PC-3 (cell line): ENCODE results near the gene PLXND1. TPM values are rescaled to one million over a fixed set of nuclear protein-coding genes. Genes with fewer than 3 reads are reported as not detected.

ENCODE experiments used
- ATAC-seq: fragments of 200-7000 bp; cut with Tn5 transposase; 2 replicates; pipeline ENCODE4 v1.9.1; 2020; ENCODE audit warnings: mild to moderate bottlenecking, moderate library complexity
- BruUV-seq: library from RNA; stranded (reverse); fragments of 400-500 nt; replicated peaks from 2 replicates; lab custom pipeline; 2021; lab: Mats Ljungman, UMichigan
- CTCF ChIA-PET: fragments of 300-600 bp; sonication (Branson Sonifier 250); formaldehyde crosslinking; loops from one replicate; lab custom pipeline; 2022; ENCODE audit warnings: antibody characterized with exemption; lab: Charles Lee
- POLR2A ChIA-PET: fragments of 300-600 bp; sonication (Branson Sonifier 250); formaldehyde crosslinking; loops from one replicate; lab custom pipeline; 2022; ENCODE audit warnings: antibody characterized with exemption; ENCODE audit not compliant: unreplicated experiment; lab: Charles Lee
- DNase-seq: peaks from one replicate; pipeline ENCODE4 v3.0.0-alpha.2; 2015
- H2AFZ ChIP-seq: fragments of 300-600 bp; sonication (generic); 2 replicates; pipeline ENCODE4 v1.6.0; 2016; ENCODE audit warnings: antibody characterized with exemption, low read length
- H3F3A ChIP-seq: fragments of 300-600 bp; sonication (generic); one replicate; pipeline ENCODE4 v1.6.0; 2017; ENCODE audit warnings: antibody characterized with exemption, low read length, control low read depth, mild to moderate bottlenecking; ENCODE audit not compliant: unreplicated experiment
- H3K27ac ChIP-seq: fragments of 300-600 bp; sonication (generic); 2 replicates; pipeline ENCODE4 v1.5.1; 2016; ENCODE audit warnings: mild to moderate bottlenecking, low read length
- H3K27me3 ChIP-seq: fragments of 300-600 bp; sonication (generic); 2 replicates; pipeline ENCODE4 v1.6.1; 2016; ENCODE audit warnings: low read length, mixed read lengths
- H3K36me3 ChIP-seq: fragments of 300-600 bp; sonication (generic); 2 replicates; pipeline ENCODE4 v1.6.1; 2016; ENCODE audit warnings: low read depth, mixed run types, low read length, mixed read lengths
- H3K4me1 ChIP-seq: fragments of 300-600 bp; sonication (generic); 2 replicates; pipeline ENCODE4 v1.5.1; 2016; ENCODE audit warnings: low read length; ENCODE audit not compliant: insufficient read depth
- H3K4me2 ChIP-seq: fragments of 300-600 bp; sonication (generic); 2 replicates; pipeline ENCODE4 v1.6.0; 2016; ENCODE audit warnings: low read length
- H3K4me3 ChIP-seq: fragments of 300-600 bp; sonication (generic); 2 replicates; pipeline ENCODE4 v1.5.1; 2016; ENCODE audit warnings: mild to moderate bottlenecking, low read length, mixed read lengths
- H3K79me2 ChIP-seq: fragments of 300-600 bp; sonication (generic); 2 replicates; pipeline ENCODE4 v1.6.1; 2017; ENCODE audit warnings: low read length, mixed read lengths
- H3K9ac ChIP-seq: fragments of 300-600 bp; sonication (generic); 2 replicates; pipeline ENCODE4 v1.6.0; 2016; ENCODE audit warnings: mild to moderate bottlenecking, low read length
- H3K9me2 ChIP-seq: fragments of 300-600 bp; sonication (generic); replicated peaks from 2 replicates; pipeline ENCODE4 v1.6.1; 2016; ENCODE audit warnings: mixed run types, low read length, mixed read lengths
- H3K9me3 ChIP-seq: fragments of 300-600 bp; sonication (generic); 2 replicates; pipeline ENCODE4 v1.6.1; 2016; ENCODE audit warnings: low read length, mixed read lengths
- H4K20me1 ChIP-seq: fragments of 300-600 bp; sonication (generic); 2 replicates; pipeline ENCODE4 v1.6.1; 2016; ENCODE audit warnings: low read length, mixed read lengths
- CTCF ChIP-seq: fragments of 300-600 bp; sonication (generic); conservative IDR thresholded peaks from 2 replicates; pipeline ENCODE4 v1.5.1; 2017; ENCODE audit warnings: antibody characterized with exemption, low read depth, mild to moderate bottlenecking, low read length
- EZH2 ChIP-seq: fragments of 300-600 bp; sonication (generic); IDR thresholded peaks from one replicate; pipeline ENCODE4 v1.6.1; 2017; ENCODE audit warnings: antibody characterized with exemption, mild to moderate bottlenecking, low read length; ENCODE audit not compliant: unreplicated experiment
- EZH2phosphoT487 ChIP-seq: fragments of 300-600 bp; sonication (generic); IDR thresholded peaks from 2 replicates; pipeline ENCODE4 v1.6.1; 2018; ENCODE audit warnings: mild to moderate bottlenecking, antibody characterized with exemption, low read length, borderline replicate concordance
- intact Hi-C: fragments of 100-400 bp; cut with micrococcal nuclease; formaldehyde crosslinking; loops from 2 replicates; pipeline ENCODE4 v1.9.0; 2023
- total RNA-seq: library from RNA; depleted of rRNA; stranded (reverse); fragments of >200 nt; gene quantifications from 2 replicates; pipeline ENCODE4 v1.2.3, GENCODE V29; 2014

Gene PLXND1
- total RNA-seq, 1 experiment from 2014 or later, result 19.2 TPM

DNA sequence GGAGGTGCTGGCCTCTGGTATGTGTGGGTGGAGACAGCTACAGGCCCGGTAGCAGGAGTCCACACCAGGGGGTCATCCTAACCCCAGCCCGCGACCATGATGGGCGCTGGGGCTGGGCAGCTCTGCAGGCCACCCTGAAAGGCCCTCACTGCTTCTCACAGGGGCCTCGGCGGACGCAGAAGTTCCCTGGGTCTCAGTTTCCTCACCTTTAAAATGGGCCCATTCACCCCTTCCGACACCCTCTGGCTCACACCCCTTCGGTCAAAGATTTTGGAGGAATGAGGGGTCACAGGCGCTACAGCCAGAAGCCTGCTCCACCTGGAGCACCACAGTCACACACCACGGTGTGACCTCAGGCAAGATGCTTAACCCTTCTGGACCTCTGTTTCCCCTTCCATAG, 8.0 kb downstream of the PLXND1 start:
- no peak for DNase-seq
- Histone ChIP-seq H3K27me3 (no peaks in the 10 kb centered on the region), H3K4me2 (no peak overlapping the region), H3K4me3 (no peak overlapping the region), H3K9ac (no peak overlapping the region), H3K36me3 (no peaks in the 10 kb centered on the region), H3K4me1 (peaks cover 5% of the 10 kb centered on the region; the same call in 1 of the 2 replicates), H2AFZ (no peak overlapping the region), H3K9me3 (no peaks in the 10 kb centered on the region), H3K79me2 (peaks cover 2% of the 10 kb centered on the region), H4K20me1 (no peaks in the 10 kb centered on the region), H3F3A (no peaks in the 10 kb centered on the region), H3K9me2 (no peaks in the 10 kb centered on the region), H3K27ac (no peak overlapping the region)
- POLR2A ChIA-PET, result no interaction called here
- TF ChIP-seq CTCF, result no peak
- no peak for TF ChIP-seq EZH2
- TF ChIP-seq EZH2phosphoT487, result no peak
- intact Hi-C loops, result no loop called here
- no TSS peak for BruUV-seq
- CTCF ChIA-PET, result no interaction called here
- no peak for ATAC-seq

DNA sequence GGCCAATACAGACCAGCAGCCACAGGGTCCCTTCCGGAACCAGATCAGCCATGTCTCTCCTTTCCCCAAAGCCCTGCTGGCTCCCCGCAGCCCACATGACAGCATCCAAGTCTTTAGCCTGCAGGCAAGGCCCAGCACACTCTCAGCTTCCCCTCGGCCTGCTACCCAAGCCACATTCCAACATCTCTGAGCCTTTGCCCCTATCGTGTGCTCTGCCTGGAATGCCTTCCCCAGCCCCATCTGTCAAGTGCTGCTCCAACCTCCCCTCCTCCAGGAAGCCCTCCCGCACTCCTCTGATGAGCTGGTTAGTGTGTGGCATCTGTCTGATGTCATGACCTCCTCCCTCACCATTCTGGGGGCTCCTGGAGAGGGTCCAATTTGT, 8.5 kb downstream of the PLXND1 start:
- no peak for TF ChIP-seq CTCF
- TF ChIP-seq EZH2phosphoT487, result no peak
- no peak for TF ChIP-seq EZH2
- Histone ChIP-seq H3K36me3 (no peaks in the 10 kb centered on the region), H3K27me3 (no peaks in the 10 kb centered on the region), H3K4me2 (no peak overlapping the region), H3K9ac (no peak overlapping the region), H3F3A (no peaks in the 10 kb centered on the region), H3K9me3 (no peaks in the 10 kb centered on the region), H3K9me2 (no peaks in the 10 kb centered on the region), H2AFZ (no peak overlapping the region), H3K4me1 (peaks cover 2% of the 10 kb centered on the region; the same call in 1 of the 2 replicates), H4K20me1 (no peaks in the 10 kb centered on the region), H3K4me3 (no peak overlapping the region), H3K79me2 (no peaks in the 10 kb centered on the region), H3K27ac (no peak overlapping the region)
- BruUV-seq, result no TSS peak
- ATAC-seq (no peak), DNase-seq (no peak)
- intact Hi-C loops, result no loop called here
- POLR2A ChIA-PET, result no interaction called here
- CTCF ChIA-PET, result no interaction called here

DNA sequence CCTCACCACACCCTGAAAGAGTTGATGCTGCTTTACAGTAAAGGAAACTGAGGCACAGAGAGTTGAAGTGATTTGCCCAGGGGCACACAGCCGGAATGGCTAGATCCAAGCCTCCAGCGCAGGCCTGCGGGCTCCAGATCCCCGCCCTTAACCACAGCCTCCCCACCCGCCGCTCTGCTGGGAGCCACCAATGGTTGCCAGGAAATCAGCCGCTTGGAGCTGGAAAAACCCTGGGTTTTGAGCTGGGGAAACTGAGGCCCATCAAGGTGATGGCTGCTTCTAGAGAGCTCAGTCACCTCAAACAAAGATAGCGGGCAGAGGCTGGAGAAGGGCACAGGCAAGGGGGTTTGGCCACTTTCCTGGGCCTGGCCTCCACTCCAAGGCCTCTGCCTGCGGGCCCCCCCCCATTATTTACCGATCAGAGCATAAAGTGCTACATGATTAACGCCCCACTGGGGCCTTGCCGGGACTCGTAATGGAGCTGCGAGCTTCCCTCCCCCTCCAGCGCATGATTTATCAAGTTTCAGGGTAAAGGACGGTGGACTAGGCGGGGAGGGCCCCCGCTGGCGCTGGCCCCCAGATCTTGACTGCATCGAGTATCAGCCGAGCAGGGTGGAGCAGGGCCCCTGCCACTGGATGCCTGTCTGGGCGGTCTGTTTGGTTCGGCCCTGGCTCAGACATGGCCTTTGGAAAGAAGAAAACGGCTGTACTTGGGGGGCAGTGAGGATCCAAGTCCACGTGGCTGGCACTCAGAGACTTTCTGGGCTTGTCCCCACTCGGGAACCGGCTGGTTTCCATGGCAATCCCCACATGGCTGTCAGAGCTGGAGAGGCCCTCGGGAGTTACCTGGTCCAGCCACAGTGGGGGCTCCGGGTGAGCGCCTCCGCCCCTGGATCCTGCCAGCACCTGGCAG, 9.1 kb downstream of the PLXND1 start:
- Histone ChIP-seq H2AFZ (no peak overlapping the region), H3K79me2 (no peaks in the 10 kb centered on the region)
- no TSS peak for BruUV-seq

More for the DNA sequence above, 9.1 kb downstream of the PLXND1 start:
- Histone ChIP-seq H3K9me2 (no peaks in the 10 kb centered on the region), H4K20me1 (no peaks in the 10 kb centered on the region), H3F3A (no peaks in the 10 kb centered on the region), H3K4me2 (no peak overlapping the region), H3K27me3 (no peaks in the 10 kb centered on the region), H3K36me3 (no peaks in the 10 kb centered on the region), H3K9me3 (no peaks in the 10 kb centered on the region), H3K4me1 (no peaks in the 10 kb centered on the region), H3K27ac (no peak overlapping the region), H3K9ac (no peak overlapping the region), H3K4me3 (no peak overlapping the region)
- POLR2A ChIA-PET, result no interaction called here
- intact Hi-C loops, result no loop called here
- CTCF ChIA-PET, result no interaction called here
- ATAC-seq, result no peak
- TF ChIP-seq EZH2 (no peak), EZH2phosphoT487 (no peak), CTCF (no peak)
- no peak for DNase-seq
